Measurements from ENCODE around the gene ZFPM1. TPM values are rescaled to one million over a fixed set of nuclear protein-coding genes. Genes with fewer than 3 reads are reported as not detected.

ZFPM1 gene
- total RNA-seq, 1 experiment from 2014 or later = 0.75 TPM

DNA sequence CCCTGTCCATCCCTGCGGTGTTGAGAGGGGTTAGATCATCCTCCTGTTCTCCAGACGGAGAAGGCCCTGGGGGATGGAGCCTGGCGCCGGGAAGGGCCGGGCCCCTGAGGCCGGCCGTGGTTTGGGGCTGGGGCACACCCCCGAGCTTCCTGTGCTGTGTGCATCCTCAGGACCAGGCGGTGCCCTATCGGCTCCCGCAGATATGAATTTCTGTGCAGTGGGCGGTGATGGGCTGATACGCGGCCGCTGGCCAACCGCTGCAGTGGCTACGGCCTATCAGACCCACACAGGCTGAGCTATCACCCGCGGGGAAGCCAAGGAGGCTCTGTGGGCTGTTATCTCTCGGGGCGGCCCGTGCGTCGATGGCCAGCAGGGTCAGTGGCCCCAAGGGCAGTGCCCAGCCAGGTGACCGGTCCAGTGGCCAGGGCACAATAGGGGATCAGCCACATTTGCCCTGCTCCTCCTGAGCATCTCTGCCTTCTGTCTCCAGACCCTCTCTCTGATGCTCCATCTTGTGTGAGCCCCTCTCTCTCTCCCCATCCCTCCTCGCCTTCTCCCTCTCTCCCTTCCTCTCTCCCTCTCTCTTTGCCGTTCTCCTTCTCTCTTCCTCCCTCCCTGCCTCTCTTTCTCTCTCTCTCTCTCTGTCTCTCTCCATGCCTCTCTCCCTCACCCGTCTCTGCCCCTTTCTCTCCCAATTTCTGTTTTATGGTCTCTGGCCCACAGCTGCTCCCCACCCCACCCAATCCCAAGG is 38.7 kb downstream of the ZFPM1 start:
- no peak overlapping the region for H3K27ac ChIP-seq (ENCODE audit: low read length)
- no peaks in the 10 kb centered on the region; the same call in 1 of the 2 replicates for H4K20me1 ChIP-seq (ENCODE audit: insufficient read depth, low read depth, low read length)
- no peaks in the 10 kb centered on the region for H3K27me3 ChIP-seq (ENCODE audit: low read length)
- DNase-seq = no peak
- no peak overlapping the region for H3K9ac ChIP-seq (ENCODE audit: low read length)
- no peak overlapping the region for H2AFZ ChIP-seq (ENCODE audit: low read length)
- H3K79me2 ChIP-seq (ENCODE audit: low read length) = no peaks in the 10 kb centered on the region
- no peaks in the 10 kb centered on the region for H3K4me1 ChIP-seq (ENCODE audit: low read length)
- no peaks in the 10 kb centered on the region for H3K36me3 ChIP-seq (ENCODE audit: insufficient read depth, low read length)
- H3K4me3 ChIP-seq (ENCODE audit: low read length) = no peak overlapping the region
- no peaks in the 10 kb centered on the region for H3K9me2 ChIP-seq (replicated peaks; ENCODE audit: insufficient read depth, low read length)
- H3K4me2 ChIP-seq (ENCODE audit: low read depth, low read length, poor library complexity, severe bottlenecking) = no peak overlapping the region
- no peaks in the 10 kb centered on the region for H3K9me3 ChIP-seq (ENCODE audit: low read length)

DNA sequence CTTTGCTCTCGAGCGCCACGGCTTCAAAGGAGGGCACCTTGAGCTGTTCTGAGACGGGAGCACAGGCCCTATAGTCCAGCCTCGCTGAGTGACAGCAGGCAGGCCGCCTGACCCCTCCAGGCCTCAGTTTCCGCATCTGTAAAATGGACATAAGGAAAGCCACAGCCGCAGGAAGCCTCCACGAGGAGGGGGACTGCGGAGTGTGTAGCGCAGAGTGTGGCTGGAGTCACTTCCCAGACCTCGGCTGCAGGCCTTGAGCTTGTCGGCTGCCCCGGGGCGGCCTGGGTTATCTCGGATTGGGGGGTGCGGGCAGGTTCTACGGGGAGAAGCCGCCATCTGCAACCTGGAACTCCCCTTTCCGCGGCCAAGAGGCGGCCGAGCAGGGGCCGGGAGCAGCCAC is 40.8 kb downstream of the ZFPM1 start:
- H3K9me3 ChIP-seq (ENCODE audit: low read length) = no peaks in the 10 kb centered on the region
- H3K4me2 ChIP-seq (ENCODE audit: low read depth, low read length, poor library complexity, severe bottlenecking) = no peak overlapping the region
- no peak for DNase-seq
- H3K27ac ChIP-seq (ENCODE audit: low read length) = no peak overlapping the region
- no peaks in the 10 kb centered on the region for H3K27me3 ChIP-seq (ENCODE audit: low read length)
- no peaks in the 10 kb centered on the region; the same call in 1 of the 2 replicates for H4K20me1 ChIP-seq (ENCODE audit: insufficient read depth, low read depth, low read length)
- H3K9me2 ChIP-seq (replicated peaks; ENCODE audit: insufficient read depth, low read length) = no peaks in the 10 kb centered on the region
- no peak overlapping the region for H2AFZ ChIP-seq (ENCODE audit: low read length)
- no peaks in the 10 kb centered on the region for H3K79me2 ChIP-seq (ENCODE audit: low read length)
- no peak overlapping the region for H3K9ac ChIP-seq (ENCODE audit: low read length)
- no peaks in the 10 kb centered on the region for H3K36me3 ChIP-seq (ENCODE audit: insufficient read depth, low read length)
- H3K4me1 ChIP-seq (ENCODE audit: low read length) = no peaks in the 10 kb centered on the region
- no peak overlapping the region for H3K4me3 ChIP-seq (ENCODE audit: low read length)

DNA sequence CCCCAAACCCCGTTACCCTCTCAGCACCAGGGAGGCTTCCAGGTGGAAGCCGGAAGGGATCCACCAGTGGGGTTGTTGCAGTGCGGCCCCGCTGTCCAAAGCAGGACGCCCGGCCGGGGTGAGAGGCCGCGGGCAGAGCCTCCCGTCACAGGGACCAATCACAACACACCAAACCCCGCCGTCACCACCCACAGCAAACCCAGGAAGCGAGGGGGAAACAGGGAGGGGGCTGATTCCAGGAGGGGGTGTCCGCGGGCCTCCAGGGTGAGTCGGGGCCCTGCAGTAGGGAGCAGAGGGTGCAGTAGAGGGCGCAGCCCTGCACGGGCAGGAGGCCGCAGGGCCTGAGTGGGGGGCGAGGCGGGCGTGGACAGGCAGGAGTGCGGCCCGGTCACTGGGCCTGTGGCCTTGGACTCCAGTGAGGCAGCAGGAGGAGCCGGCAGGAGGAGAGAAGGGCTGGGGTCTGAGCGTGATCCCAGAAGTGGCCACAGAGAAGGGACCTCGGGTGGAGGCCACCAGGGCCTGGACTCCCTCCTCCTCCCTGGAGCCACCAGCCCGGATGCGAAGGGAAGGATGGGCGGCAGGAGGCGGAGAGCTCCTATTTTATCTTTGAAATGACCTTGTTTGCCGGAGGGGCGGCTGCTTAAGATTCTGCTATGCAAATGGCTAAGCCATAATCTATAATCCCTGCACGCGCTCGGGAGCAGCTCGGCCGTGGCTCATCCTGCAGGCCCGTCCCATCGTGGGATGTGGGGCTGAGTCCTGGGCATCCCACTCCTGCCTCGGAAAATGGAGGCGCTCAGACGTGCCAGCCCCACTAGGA is 41.5 kb downstream of the ZFPM1 start:
- no peaks in the 10 kb centered on the region; the same call in 1 of the 2 replicates for H4K20me1 ChIP-seq (ENCODE audit: insufficient read depth, low read depth, low read length)
- no peak overlapping the region for H3K27ac ChIP-seq (ENCODE audit: low read length)
- no peaks in the 10 kb centered on the region for H3K9me3 ChIP-seq (ENCODE audit: low read length)
- H3K36me3 ChIP-seq (ENCODE audit: insufficient read depth, low read length) = no peaks in the 10 kb centered on the region
- no peaks in the 10 kb centered on the region for H3K27me3 ChIP-seq (ENCODE audit: low read length)
- H3K4me1 ChIP-seq (ENCODE audit: low read length) = no peaks in the 10 kb centered on the region
- no peak for DNase-seq
- no peaks in the 10 kb centered on the region for H3K9me2 ChIP-seq (replicated peaks; ENCODE audit: insufficient read depth, low read length)
- H3K4me2 ChIP-seq (ENCODE audit: low read depth, low read length, poor library complexity, severe bottlenecking) = no peak overlapping the region
- H3K4me3 ChIP-seq (ENCODE audit: low read length) = no peak overlapping the region
- no peak overlapping the region for H2AFZ ChIP-seq (ENCODE audit: low read length)
- no peaks in the 10 kb centered on the region for H3K79me2 ChIP-seq (ENCODE audit: low read length)
- no peak overlapping the region for H3K9ac ChIP-seq (ENCODE audit: low read length)

DNA sequence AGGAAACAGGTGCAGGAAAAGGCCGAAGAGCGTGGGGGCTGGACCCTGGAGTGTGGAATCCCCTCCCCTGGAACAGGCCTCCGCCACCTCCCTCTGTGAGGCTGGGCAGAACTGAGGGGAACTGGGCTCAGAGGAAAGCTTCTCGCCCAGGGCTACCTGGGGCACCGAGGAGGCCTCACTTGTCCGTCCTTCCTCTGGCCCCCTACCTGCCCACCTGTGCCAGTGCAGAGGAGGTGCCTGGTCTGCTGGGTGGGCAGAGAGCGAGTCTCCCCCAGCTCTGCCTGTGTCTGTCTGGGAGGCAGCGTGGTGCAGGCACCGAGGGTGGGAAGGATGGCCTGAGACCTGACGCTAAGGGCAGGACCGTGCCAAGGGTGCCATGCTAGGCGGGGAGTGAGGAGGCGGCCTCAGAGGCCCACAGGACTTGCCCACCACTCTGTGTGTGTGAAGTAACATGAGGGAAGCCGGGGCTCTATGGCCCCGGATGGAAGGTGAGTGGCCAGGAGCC is 42.2 kb downstream of the ZFPM1 start:
- H3K27ac ChIP-seq (ENCODE audit: low read length) = no peak overlapping the region
- H2AFZ ChIP-seq (ENCODE audit: low read length) = no peak overlapping the region
- no peaks in the 10 kb centered on the region for H3K27me3 ChIP-seq (ENCODE audit: low read length)
- no peaks in the 10 kb centered on the region for H3K79me2 ChIP-seq (ENCODE audit: low read length)
- H3K36me3 ChIP-seq (ENCODE audit: insufficient read depth, low read length) = no peaks in the 10 kb centered on the region
- H3K9ac ChIP-seq (ENCODE audit: low read length) = no peak overlapping the region
- no peaks in the 10 kb centered on the region for H3K9me2 ChIP-seq (replicated peaks; ENCODE audit: insufficient read depth, low read length)
- H3K4me1 ChIP-seq (ENCODE audit: low read length) = no peaks in the 10 kb centered on the region
- no peak overlapping the region for H3K4me2 ChIP-seq (ENCODE audit: low read depth, low read length, poor library complexity, severe bottlenecking)
- DNase-seq = no peak
- no peak overlapping the region for H3K4me3 ChIP-seq (ENCODE audit: low read length)
- H4K20me1 ChIP-seq (ENCODE audit: insufficient read depth, low read depth, low read length) = no peaks in the 10 kb centered on the region; the same call in 1 of the 2 replicates
- no peaks in the 10 kb centered on the region for H3K9me3 ChIP-seq (ENCODE audit: low read length)

DNA sequence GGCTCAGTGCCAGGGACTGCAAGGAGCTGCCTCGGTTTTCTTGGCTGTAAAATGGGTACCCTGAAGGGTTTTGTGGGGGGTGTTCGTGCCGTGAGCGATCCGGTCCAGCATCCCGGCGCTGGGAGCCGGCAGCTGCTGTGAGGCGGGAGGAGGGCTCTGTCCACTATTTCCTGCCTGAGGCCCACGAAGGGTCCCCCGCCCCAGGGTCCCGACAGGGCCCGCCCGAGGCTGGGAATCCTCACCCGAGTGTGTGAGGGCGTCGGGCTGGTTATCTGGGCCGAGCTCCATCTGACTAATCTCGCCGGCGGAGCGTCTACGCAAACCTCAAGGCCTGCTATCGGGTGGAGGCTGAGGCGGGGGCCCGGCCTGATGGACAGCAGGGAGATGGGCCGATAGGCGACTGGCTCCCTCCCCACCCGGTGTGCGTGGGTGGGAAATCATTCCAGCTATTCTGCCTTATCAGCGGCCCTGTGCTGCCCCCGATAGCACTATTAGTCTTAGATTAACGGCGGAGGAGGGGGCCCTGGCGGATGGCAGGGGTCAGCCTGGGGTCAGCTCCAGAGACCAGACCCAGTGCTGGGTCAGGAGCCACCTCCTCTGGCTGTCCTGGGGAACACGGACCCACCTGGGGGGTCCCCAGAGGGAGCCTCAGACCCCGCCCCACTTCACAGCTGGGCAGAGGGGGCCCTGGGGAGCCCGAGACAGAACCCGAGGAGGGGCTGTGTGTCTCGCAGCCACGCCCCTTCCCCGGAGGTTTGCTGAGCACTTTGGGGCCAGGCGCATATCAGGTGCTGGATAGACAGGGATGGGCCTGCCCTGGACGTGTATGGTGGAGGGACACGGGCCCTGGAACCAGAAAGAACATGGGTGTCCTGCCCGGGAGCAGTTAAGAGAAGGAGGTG is 44.7 kb downstream of the ZFPM1 start:
- Histone ChIP-seq H3K4me1 (ENCODE audit: low read length) (no peaks in the 10 kb centered on the region), H4K20me1 (ENCODE audit: insufficient read depth, low read depth, low read length) (no peaks in the 10 kb centered on the region), H3K9ac (ENCODE audit: low read length) (no peak overlapping the region), H3K4me3 (ENCODE audit: low read length) (no peak overlapping the region), H2AFZ (ENCODE audit: low read length) (no peak overlapping the region), H3K36me3 (ENCODE audit: insufficient read depth, low read length) (no peaks in the 10 kb centered on the region), H3K79me2 (ENCODE audit: low read length) (no peaks in the 10 kb centered on the region), H3K27me3 (ENCODE audit: low read length) (no peaks in the 10 kb centered on the region), H3K9me2 (replicated peaks; ENCODE audit: insufficient read depth, low read length) (no peaks in the 10 kb centered on the region), H3K27ac (ENCODE audit: low read length) (no peak overlapping the region), H3K9me3 (ENCODE audit: low read length) (no peaks in the 10 kb centered on the region), H3K4me2 (ENCODE audit: low read depth, low read length, poor library complexity, severe bottlenecking) (no peak overlapping the region)
- DNase-seq = no peak

DNA sequence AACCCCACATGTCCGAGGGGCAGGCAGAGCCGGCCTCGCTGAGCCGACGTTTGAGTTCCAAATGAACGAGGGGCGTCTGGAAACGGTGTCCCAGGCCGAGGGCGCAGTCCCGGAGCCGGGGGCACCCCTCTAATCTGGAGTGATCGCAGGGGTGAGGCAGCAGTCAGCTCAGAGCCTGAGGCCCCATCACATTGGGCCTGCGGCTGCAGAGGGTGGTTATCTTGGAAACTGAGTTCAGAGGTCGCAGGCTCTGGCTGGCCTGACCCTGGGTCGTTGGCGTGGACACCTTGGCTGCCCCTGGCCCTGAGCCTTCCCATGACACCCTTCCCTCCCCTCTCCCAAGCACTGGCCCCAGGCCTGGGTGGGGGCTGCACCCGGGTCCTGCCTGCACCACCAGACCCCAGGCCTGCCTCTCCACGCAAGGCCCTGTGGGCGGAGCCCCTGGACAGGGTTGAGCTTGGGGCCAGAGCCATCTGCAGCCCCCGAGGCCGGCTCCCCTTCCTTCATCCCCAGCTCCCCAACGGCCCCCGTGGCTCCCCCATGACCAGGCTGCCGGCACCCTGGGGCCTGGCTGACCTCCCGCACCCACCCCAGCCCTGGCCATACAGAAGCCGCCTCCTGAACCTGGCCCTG is 45.6 kb downstream of the ZFPM1 start:
- Histone ChIP-seq H3K79me2 (ENCODE audit: low read length) (no peaks in the 10 kb centered on the region), H3K4me1 (ENCODE audit: low read length) (no peaks in the 10 kb centered on the region), H4K20me1 (ENCODE audit: insufficient read depth, low read depth, low read length) (no peaks in the 10 kb centered on the region), H3K4me3 (ENCODE audit: low read length) (no peak overlapping the region), H3K9ac (ENCODE audit: low read length) (no peak overlapping the region), H3K27ac (ENCODE audit: low read length) (no peak overlapping the region), H2AFZ (ENCODE audit: low read length) (no peak overlapping the region), H3K4me2 (ENCODE audit: low read depth, low read length, poor library complexity, severe bottlenecking) (no peak overlapping the region), H3K9me2 (replicated peaks; ENCODE audit: insufficient read depth, low read length) (no peaks in the 10 kb centered on the region), H3K36me3 (ENCODE audit: insufficient read depth, low read length) (no peaks in the 10 kb centered on the region), H3K27me3 (ENCODE audit: low read length) (no peaks in the 10 kb centered on the region), H3K9me3 (ENCODE audit: low read length) (no peaks in the 10 kb centered on the region)
- no peak for DNase-seq

DNA sequence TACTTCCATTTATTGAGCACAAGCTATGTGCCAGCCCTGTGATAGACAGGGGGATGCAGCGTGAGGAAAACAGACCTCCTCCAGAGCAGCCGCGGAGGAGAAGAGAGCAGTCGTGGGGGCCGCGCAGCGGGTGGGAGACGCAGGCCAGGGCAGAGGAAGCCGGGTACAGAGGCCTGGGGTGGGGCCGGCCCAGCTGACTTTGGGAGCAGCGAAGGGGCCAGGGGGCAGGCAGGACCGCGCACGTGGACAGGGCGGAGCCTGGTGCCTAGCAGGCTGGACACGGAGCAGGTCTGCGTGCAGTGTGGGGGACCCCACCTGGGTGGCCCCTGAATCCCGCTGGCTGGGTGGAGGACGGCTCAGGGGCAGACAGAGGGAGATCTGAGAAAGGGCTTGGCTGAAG is 46.2 kb downstream of the ZFPM1 start:
- Histone ChIP-seq H3K27ac (ENCODE audit: low read length) (no peak overlapping the region), H3K4me2 (ENCODE audit: low read depth, low read length, poor library complexity, severe bottlenecking) (no peak overlapping the region), H3K4me1 (ENCODE audit: low read length) (no peaks in the 10 kb centered on the region), H3K4me3 (ENCODE audit: low read length) (no peak overlapping the region), H3K9ac (ENCODE audit: low read length) (no peak overlapping the region), H3K36me3 (ENCODE audit: insufficient read depth, low read length) (no peaks in the 10 kb centered on the region), H3K9me3 (ENCODE audit: low read length) (no peaks in the 10 kb centered on the region), H3K27me3 (ENCODE audit: low read length) (no peaks in the 10 kb centered on the region), H2AFZ (ENCODE audit: low read length) (no peak overlapping the region), H3K9me2 (replicated peaks; ENCODE audit: insufficient read depth, low read length) (no peaks in the 10 kb centered on the region), H4K20me1 (ENCODE audit: insufficient read depth, low read depth, low read length) (no peaks in the 10 kb centered on the region), H3K79me2 (ENCODE audit: low read length) (no peaks in the 10 kb centered on the region)
- DNase-seq = no peak

Measured in Karpas-422 (cell line).